ENCODE data around the gene DDX6.

DDX6 gene

DNA sequence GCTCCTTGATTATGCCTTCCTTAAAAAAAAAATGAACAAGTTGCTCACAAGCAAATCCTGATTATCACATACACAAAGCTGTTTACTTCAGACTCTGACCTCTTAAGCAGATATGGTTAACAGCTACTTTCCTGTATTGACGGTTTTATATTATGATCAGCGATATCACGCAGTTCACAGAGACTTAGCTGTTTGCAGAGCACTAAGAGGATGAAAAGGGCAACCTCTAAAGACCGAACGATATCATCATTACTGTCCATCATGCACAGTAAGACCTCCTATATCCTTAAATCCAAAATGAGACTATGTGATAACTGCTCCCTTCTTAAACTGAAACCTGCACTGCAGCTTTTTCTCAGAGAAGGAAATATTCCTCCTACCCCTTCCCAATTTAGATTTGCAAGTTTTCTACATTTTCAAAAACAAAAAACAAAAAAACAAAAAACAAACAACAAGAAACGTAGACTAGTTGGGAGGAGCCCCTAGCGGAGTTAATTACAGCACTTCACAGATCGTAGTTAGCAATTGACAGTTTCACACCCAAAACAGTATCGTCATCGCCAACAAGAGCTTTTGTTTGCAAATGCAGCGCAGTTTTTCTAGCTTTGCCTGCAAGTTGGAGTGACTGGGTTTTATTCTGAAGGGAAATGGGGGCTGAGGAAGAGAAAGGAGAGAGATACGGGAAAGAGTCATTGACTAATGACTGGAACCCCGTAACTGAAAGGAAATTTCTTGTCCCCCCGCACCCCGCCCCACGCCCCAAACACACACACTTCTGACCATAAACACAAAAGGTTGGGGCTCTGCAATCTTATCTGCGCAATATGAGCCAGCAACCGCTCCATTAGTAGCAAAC lies 1.2 kb downstream of the DDX6 start:
- Histone ChIP-seq H3K4me1 (ENCODE audit: control insufficient read depth, insufficient read depth, low read length) (peaks cover 10% of the 10 kb centered on the region), H3K9me3 (ENCODE audit: control insufficient read depth, insufficient read depth, low read depth, low read length) (no peaks in the 10 kb centered on the region), H3K27ac (ENCODE audit: extremely low read depth, low read depth, low read length) (peak overlapping the region; percentile 97), H3K36me3 (ENCODE audit: control insufficient read depth in 2 of 2, insufficient read depth in 1 of 2, low read length in 2 of 2) (peaks cover 2 to 15% of the 10 kb centered on the region in 2 experiments), H3K4me3 (ENCODE audit: low read depth, low read length) (peak overlapping the region; percentile 97)
- POLR2A ChIA-PET: interaction anchor here (0.5 to 3.2 kb wide), 8 partner anchors 10 to 296 kb away, joined by 3 to 15 read pairs (median 6); partner anchors contain the start of gene HMBS
- no peak for TF ChIP-seq ZBTB21 (tag by site-specific recombination; IDR thresholded peaks at IDR 0.05)
- TF ChIP-seq SP7 (tag by site-specific recombination; IDR thresholded peaks at IDR 0.05): peak; percentile 47; the same call in 1 of the 2 replicates
- no peak for TF ChIP-seq ZNF664 (tag by site-specific recombination; IDR thresholded peaks at IDR 0.05)
- peak; percentile 88 for TF ChIP-seq ZSCAN16 (tag by site-specific recombination; IDR thresholded peaks at IDR 0.05)
- TF ChIP-seq, protein P1, sequence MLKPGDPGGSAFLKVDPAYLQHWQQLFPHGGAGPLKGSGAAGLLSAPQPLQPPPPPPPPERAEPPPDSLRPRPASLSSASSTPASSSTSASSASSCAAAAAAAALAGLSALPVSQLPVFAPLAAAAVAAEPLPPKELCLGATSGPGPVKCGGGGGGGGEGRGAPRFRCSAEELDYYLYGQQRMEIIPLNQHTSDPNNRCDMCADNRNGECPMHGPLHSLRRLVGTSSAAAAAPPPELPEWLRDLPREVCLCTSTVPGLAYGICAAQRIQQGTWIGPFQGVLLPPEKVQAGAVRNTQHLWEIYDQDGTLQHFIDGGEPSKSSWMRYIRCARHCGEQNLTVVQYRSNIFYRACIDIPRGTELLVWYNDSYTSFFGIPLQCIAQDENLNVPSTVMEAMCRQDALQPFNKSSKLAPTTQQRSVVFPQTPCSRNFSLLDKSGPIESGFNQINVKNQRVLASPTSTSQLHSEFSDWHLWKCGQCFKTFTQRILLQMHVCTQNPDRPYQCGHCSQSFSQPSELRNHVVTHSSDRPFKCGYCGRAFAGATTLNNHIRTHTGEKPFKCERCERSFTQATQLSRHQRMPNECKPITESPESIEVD (tag by site-specific recombination; IDR thresholded peaks at IDR 0.05): peak; percentile 37; the same call in 1 of the 2 replicates
- TF ChIP-seq, protein P2, sequence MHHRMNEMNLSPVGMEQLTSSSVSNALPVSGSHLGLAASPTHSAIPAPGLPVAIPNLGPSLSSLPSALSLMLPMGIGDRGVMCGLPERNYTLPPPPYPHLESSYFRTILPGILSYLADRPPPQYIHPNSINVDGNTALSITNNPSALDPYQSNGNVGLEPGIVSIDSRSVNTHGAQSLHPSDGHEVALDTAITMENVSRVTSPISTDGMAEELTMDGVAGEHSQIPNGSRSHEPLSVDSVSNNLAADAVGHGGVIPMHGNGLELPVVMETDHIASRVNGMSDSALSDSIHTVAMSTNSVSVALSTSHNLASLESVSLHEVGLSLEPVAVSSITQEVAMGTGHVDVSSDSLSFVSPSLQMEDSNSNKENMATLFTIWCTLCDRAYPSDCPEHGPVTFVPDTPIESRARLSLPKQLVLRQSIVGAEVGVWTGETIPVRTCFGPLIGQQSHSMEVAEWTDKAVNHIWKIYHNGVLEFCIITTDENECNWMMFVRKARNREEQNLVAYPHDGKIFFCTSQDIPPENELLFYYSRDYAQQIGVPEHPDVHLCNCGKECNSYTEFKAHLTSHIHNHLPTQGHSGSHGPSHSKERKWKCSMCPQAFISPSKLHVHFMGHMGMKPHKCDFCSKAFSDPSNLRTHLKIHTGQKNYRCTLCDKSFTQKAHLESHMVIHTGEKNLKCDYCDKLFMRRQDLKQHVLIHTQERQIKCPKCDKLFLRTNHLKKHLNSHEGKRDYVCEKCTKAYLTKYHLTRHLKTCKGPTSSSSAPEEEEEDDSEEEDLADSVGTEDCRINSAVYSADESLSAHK (tag by site-specific recombination; IDR thresholded peaks at IDR 0.05): 0 out of 2 replicates have a peak, but pooled peaks have one; percentile 26
- TF ChIP-seq ZNF843 (tag by site-specific recombination; IDR thresholded peaks at IDR 0.05): no peak
- peak; percentile 74 for TF ChIP-seq MYNN (tag by site-specific recombination; IDR thresholded peaks at IDR 0.05; ENCODE audit: borderline replicate concordance)
- peak; percentile 28; the same call in 1 of the 2 replicates for TF ChIP-seq ZNF629 (tag by site-specific recombination; IDR thresholded peaks at IDR 0.05)
- TF ChIP-seq WT1 (tag by site-specific recombination; IDR thresholded peaks at IDR 0.05): peak; percentile 64
- CTCF ChIA-PET: interaction anchor here (0.6 to 1.7 kb wide), 5 partner anchors 10 to 195 kb away, joined by 3 to 8 read pairs (median 4); no protein-coding TSS in a partner anchor

DNA sequence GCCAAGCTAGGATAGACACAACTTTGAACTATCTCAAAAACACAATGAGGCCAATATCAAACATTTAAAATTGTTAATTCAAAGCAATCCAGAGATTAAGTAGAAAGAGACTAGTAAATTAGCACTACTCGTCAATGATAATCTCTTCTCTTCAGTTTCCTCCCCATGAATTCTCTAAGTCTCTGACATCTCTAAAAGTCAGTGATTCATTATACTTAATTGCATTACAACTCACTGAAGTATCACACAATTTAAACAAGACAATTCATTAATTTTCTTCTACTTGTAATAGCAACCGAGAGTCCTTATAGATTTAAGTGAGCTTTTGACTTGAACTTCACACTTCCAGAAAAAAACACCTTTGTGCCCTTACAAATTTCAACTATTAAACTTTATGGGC lies 4.3 kb downstream of the DDX6 start:
- ChIA-PET POLR2A (interaction anchor here (0.5 kb wide), 1 partner anchor 150 kb away, joined by 3 read pairs; no protein-coding TSS in a partner anchor), CTCF (interaction anchor here (0.5 to 2.1 kb wide), 2 partner anchors 97 to 153 kb away, joined by 4 to 7 read pairs; no protein-coding TSS in a partner anchor)
- peaks cover 23 to 46% of the 10 kb centered on the region in 2 experiments for H3K36me3 ChIP-seq (ENCODE audit: control insufficient read depth in 2 of 2, insufficient read depth in 1 of 2, low read length in 2 of 2)
- TF ChIP-seq, protein P3, sequence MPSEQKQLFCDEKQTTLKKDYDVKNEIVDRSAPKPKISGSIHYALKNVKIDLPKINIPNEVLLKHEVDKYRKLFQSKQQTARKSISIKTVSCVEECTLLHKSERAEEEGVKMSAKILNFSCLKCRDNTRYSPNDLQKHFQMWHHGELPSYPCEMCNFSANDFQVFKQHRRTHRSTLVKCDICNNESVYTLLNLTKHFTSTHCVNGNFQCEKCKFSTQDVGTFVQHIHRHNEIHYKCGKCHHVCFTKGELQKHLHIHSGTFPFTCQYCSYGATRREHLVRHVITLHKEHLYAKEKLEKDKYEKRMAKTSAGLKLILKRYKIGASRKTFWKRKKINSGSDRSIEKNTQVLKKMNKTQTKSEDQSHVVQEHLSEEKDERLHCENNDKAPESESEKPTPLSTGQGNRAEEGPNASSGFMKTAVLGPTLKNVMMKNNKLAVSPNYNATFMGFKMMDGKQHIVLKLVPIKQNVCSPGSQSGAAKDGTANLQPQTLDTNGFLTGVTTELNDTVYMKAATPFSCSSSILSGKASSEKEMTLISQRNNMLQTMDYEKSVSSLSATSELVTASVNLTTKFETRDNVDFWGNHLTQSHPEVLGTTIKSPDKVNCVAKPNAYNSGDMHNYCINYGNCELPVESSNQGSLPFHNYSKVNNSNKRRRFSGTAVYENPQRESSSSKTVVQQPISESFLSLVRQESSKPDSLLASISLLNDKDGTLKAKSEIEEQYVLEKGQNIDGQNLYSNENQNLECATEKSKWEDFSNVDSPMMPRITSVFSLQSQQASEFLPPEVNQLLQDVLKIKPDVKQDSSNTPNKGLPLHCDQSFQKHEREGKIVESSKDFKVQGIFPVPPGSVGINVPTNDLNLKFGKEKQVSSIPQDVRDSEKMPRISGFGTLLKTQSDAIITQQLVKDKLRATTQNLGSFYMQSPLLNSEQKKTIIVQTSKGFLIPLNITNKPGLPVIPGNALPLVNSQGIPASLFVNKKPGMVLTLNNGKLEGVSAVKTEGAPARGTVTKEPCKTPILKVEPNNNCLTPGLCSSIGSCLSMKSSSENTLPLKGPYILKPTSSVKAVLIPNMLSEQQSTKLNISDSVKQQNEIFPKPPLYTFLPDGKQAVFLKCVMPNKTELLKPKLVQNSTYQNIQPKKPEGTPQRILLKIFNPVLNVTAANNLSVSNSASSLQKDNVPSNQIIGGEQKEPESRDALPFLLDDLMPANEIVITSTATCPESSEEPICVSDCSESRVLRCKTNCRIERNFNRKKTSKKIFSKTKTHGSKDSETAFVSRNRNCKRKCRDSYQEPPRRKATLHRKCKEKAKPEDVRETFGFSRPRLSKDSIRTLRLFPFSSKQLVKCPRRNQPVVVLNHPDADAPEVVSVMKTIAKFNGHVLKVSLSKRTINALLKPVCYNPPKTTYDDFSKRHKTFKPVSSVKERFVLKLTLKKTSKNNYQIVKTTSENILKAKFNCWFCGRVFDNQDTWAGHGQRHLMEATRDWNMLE (tag by site-specific recombination; conservative IDR thresholded peaks at IDR 0.05; ENCODE audit: low read depth): no peak
- TF ChIP-seq, protein P1 (tag by site-specific recombination; IDR thresholded peaks at IDR 0.05): peak; percentile 57; the same call in 1 of the 2 replicates
- no peak overlapping the region for H3K27ac ChIP-seq (ENCODE audit: extremely low read depth, low read depth, low read length)
- H3K4me3 ChIP-seq (ENCODE audit: low read depth, low read length): no peak overlapping the region
- peaks cover 6% of the 10 kb centered on the region for H3K4me1 ChIP-seq (ENCODE audit: control insufficient read depth, insufficient read depth, low read length)
- H3K9me3 ChIP-seq (ENCODE audit: control insufficient read depth, insufficient read depth, low read depth, low read length): no peaks in the 10 kb centered on the region

Measured in HEK293 (cell line).